GM12801 (cell line): Measurements from ENCODE around the gene RNLS.

Source experiments
- CTCF ChIP-seq: IDR thresholded peaks from one replicate; pipeline ENCODE4 v1.5.1; 2011; ENCODE audit warnings: control low read depth; ENCODE audit not compliant: insufficient read length; ENCODE audit errors: extremely low read depth

Gene RNLS

GRCh38 chr10:88473989-88474883 is 108.9 kb downstream of the RNLS start:
- TF ChIP-seq CTCF, result no peak

- no peak for TF ChIP-seq CTCF
These were observed 110.6 kb downstream of the RNLS start for GRCh38 chr10:88472540-88472939.

- TF ChIP-seq CTCF, result no peak
These were observed 111.2 kb downstream of the RNLS start for GRCh38 chr10:88471899-88472298.

- no peak for TF ChIP-seq CTCF
These were observed 115.2 kb downstream of the RNLS start for GRCh38 chr10:88467835-88468485.

GRCh38 chr10:88466786-88467185 is 116.3 kb downstream of the RNLS start:
- no peak for TF ChIP-seq CTCF

- no peak for TF ChIP-seq CTCF
These were observed 117.4 kb downstream of the RNLS start for GRCh38 chr10:88465765-88466164.

- TF ChIP-seq CTCF, result no peak
These were observed 119.3 kb downstream of the RNLS start for GRCh38 chr10:88463811-88464210.
